ENCODE results near the gene SBF2.

The SBF2 gene

DNA sequence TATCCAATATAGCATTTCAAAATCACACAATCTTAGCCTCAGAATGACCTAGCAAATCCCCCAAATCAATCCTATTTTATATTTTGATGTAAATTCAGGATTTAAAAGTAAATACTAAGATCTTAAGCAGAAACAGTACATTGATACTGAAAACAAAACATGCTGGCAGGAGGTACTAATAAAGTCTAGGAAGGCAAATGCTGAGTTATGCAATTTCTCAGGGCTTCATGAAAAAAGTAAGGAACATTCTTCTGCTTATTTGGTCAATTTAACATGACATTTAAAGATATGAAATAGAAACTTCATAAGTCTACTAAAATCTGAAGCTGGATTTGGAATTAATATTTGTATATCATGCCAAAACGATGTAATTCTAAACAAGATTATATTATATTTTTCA is 476.8 kb downstream of the SBF2 start:
- no peak for DNase-seq (ENCODE audit: low read depth in 2 of 2)

DNA sequence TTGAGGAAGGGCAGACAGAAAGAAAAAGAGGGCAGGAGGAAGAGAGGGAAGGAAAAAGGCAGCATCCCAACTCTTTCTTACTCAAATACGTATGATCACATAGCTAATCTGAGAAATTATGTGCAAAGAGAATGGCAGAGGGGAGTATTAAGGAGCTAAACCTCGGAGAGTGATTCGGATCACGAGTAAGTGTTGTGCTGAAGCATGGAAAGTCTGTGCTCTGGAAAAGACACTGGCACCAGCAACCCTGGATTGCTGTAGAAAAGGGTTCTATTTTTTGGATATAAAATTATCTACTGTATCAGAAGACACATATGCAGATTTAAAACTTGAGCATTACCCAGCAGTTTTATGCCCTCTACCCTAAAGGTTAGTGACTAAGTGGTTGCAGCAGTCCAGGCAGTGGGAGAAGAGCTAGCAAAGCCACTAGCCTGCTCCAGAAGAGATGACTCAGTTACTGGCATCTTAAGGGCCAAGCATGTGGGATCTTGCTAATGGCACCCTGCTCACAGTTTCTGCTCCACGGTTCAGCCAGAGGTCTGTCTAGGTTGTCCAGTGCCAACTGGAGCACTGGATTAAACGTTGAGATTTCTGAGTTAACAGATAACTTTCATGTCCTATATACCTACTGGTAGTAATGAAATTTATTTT is 478.4 kb downstream of the SBF2 start:
- DNase-seq (ENCODE audit: low read depth in 2 of 2): no peak

DNA sequence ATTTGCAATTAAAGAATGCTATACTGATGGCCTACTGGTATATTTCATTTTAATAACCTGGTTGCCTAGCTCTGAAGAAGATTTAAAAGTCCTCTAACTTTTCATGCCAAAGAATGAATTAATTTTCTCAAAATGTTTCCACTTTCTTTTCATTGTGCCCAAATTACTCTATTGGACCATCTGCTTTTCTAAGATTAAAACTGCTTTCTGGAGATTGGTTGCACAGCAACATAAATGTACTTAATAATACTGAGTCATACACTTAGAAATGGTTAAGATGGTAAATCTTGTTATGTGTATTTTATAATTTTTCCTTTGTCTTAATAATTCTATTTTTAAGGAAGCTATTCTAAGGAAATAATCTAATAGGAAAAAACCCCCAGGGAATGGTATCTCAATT is 479.9 kb downstream of the SBF2 start:
- no peak for DNase-seq (ENCODE audit: low read depth in 2 of 2)

DNA sequence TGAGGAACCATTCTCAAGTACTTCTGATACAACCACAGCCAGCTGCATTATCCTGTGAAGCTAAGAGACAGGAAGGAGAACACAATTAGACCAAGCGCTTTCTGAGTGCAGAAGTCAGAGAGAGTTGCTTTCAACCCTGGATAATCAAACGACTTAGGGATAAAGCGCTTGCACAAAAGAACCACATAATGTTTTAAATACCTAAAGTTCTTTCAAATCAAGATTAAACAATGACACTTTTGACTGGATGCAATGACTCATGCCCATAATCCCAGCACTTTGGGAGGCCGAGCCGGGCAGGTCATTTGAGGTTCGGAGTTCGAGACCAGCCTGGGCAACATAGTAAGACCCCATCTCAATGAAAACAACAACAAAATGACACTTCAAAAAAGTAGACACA is 485.1 kb downstream of the SBF2 start:
- no peak for DNase-seq (ENCODE audit: low read depth in 2 of 2)

DNA sequence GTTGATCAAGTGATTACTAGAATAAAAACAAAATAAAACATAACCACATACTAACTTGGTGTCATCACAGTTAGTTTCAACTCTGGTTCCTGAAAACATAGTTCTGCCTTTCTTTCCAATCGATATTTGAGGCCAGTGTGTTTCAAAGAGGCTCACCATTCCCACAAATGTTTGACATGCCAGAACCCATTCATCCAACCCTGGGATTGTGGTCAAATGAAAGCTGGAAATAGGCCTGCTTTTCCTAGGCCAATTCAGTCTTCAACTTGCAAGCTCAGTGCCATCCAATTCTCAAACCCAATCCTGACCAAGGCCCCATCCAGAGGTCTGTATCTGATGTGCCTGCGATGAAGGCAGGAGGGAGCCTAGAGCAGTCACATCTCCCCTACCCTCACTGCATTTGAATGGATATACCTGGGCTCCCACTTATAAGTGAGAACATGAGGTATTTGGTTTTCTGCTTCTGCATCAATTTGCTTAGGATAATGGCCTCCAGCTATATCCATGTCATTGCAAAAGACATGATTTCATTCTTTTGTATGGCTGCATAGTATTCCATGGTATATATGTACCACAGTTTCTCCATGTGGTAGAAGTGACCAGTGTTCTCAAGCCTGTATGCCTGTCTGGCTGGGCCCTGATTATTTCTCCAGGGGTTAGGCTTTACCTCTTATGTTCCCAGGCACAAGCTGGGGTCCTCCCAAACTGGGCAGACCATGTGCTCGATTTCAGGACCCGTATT is 486.9 kb downstream of the SBF2 start:
- no peak for DNase-seq (ENCODE audit: low read depth in 2 of 2)

DNA sequence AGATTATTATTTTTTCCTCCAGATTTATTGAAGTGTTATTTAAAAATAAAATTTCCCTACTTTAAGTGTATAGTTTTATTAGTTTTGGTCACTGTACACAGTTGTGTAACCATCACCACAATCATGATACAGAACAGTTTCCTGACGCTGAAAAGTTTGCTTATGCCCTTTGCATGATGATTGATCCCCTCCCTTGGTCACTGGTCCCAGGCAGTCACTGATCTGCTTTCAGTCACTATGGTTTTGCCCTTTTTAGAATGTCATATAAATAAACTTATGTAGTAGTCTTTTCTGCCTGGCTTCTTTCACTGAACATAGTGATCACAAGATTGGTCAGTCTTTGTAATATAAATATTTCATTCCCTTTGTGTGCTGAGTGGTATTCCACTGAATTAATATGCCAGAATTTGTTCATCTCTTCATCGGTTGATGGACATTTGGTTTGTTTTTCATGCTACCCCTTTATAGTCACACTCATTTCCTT is 489.6 kb downstream of the SBF2 start:
- DNase-seq (ENCODE audit: low read depth in 2 of 2): no peak

DNA sequence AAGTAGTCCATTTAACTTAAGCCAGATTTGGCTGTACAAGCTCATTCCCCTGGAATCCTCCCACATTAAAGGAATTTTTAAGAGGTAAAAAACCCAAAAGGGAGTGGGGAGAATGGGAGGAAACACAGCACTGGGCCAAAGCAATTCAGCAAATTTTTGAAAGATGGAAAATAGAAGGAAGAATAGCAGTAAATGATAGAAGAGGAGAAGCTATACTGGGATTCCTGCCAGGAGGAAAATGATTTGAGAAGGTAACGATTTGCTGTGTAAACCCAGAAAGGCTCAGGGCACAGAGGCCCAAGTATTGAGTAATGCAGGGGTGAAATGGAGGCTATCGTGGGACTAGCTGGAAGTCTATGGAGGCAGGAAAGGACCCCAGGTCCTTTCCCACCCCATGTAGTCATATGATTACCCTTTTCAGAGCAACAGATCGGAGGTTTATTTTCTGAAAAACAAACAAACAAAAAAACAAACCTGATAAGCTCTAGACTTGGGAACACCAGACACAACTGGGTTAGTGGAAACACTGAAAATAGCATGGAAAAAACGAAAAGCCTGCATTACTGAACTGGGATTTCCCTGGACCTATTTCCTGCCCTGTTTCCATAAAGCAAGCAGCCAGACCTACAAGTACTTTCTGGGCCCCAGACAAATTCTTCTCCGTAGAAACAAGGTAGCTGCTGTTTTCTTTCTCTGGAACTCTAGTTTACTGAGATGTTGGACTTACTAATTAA is 490.2 kb downstream of the SBF2 start:
- no peak for DNase-seq (ENCODE audit: low read depth in 2 of 2)

DNA sequence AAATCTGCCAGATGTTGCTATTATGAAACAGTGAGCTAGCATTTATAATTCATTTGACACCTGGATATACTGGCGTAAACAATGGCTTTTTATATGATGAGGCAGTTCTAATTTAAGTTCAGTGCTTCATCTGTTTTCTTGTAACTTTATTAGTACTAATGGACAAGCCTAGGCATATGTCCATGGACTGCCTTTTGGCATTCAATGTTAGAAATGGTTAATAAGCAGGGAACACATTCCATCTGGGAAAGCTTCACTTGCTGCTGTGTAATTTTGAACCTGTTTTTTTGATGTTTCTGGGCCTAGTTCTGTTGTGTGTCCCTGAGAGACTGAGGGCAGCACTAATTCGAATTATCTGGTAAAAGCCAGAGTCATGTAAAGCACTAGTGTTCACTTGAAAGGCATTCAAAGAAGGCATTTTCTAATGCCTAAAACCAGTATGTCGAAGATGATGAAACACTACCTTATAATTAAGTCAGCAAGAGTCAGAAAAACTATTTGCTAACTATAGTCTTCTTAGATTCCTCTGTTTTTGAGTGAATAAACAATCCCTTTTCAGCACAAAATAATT is 491.6 kb downstream of the SBF2 start:
- DNase-seq (ENCODE audit: low read depth in 2 of 2): no peak

DNA sequence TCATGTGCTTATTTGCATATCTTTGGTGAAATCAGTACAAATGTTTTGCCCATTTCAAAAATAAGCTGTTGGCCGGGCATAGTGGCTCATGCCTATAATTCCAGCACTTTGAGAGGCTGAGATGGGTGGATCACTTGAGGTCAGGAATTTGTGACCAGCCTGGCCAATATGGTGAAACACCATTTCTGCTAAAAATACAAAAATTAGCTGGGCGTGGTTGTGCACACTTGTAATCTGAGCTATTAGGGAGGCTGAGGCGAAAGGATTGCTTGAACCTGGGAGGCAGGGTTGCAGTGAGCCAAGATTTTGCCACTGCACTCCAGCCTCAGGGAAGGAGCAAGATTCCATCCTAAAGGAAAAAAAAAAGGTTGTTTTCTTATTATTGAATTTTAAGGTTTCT is 494.1 kb downstream of the SBF2 start:
- no peak for DNase-seq (ENCODE audit: low read depth in 2 of 2)

DNA sequence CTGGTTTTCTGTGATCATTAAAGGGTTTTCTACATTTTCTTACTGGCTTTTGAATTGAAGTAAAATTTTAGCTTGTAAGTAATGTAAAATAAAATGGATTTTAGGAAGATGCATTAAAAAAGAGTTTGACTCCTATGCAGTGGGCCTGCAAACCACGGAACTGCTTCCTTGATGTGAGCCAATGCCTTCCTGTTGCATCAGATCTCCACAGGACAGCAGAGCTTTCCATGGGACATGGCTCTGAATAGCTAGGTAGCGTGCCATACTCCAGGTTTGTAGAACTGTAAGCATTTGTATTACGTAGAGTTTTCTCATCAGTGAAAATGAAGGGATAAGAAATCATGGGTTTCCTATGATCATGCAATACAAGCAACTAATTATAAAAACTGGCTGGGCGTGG is 496.7 kb downstream of the SBF2 start:
- DNase-seq (ENCODE audit: low read depth in 2 of 2): no peak

DNA sequence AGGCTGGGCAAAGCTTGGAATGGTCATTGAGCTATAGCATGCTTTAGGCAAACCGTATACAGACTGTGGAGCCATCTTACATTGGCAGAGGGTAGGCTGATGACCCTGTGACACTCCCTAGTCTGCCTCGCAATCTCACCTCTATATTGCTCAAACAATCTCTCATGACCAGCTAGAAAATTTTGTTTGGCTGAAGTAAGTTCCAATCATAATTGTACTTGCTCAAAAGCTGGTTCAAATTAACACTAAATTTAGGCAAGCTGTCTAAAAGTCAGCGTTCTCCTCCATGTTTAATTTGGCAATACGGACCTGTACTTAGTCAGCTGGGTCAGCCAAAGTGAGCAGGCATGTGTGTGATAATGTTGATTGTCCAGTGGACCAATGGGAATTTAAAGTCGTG is 497.2 kb downstream of the SBF2 start:
- DNase-seq (ENCODE audit: low read depth in 2 of 2): no peak

DNA sequence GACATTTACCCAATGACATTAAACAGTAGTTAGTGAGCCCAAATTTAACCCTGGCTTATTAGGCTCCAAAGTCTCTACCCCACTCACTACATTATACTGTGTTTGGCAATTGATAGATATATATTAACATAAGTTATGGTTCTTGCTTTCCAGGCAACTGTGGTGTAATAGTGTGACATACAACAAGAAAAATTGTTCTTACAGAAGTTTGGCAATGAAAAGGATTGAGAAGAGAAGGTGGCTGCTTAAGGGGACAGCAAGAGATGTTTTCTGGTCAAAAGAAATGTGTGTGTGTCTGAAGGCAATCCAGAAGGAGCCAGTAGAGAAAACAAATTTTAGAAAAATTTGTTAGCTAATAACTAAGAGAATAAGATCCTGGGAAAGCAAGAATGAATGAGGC is 497.8 kb downstream of the SBF2 start:
- DNase-seq (ENCODE audit: low read depth in 2 of 2): no peak

DNA sequence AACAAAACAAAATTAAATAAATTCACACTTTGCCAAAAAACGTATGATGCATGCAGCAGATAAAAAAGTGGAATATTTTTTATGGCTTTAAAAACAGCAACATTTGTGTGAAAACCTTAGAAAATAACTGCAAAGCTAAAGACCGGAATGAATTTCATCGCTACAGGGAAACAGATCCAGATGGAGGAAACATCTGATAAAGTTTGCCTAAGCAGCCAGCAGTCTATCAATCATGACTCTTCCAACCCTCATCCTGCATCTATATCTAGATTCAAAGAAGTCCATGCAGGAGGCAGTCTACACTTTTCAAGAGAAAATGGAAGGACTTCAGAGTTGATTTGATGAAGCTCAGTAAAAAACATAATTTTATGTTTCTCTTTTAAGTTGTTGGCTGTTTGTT is 503.3 kb downstream of the SBF2 start:
- DNase-seq (ENCODE audit: low read depth in 2 of 2): no peak

DNA sequence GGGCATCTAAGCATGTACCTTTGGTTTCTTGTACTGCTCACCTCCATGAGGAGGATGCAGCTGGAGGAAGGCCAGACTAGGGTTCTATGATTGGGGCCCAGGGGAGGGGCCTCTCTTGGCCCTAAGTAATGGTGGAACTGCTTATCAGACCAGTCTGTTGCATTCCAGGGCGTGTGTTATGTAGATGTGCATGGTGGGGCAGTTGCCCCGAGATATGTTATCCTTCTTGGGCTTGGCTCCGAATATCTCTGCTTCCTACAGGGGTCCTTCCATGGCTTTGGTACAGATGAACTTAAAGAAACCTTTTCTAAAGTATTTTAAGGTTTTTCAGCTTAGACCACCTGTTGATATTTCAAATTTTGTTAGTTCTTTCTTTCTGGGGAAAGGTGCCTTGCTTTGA is 504.1 kb downstream of the SBF2 start:
- DNase-seq (ENCODE audit: low read depth in 2 of 2): no peak

DNA sequence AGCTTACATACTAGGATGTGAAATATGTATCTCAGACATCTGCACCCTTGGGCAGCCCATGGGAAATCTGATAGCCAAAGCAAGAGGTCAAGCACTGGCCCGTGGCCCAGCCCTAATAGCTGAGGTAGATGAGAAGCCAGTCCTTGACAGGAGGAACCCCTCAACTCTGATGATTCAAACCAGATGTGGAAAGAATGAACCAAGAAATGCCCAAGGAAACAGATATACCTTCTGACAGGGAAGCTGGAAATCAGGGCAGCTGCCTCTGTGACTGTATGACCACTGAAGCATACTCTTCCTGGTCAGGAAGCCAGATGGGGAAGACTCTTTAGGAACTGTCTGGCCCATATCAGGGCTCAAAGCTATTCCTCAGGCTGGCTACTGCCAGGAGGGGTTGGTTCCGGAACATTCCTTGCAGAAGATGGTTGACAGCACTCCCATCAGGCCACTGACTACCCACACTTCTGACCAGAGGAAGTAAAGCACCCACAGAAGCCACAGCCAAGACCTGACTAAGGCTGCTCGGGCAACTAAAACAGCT is 506.0 kb downstream of the SBF2 start:
- DNase-seq (ENCODE audit: low read depth in 2 of 2): no peak

DNA sequence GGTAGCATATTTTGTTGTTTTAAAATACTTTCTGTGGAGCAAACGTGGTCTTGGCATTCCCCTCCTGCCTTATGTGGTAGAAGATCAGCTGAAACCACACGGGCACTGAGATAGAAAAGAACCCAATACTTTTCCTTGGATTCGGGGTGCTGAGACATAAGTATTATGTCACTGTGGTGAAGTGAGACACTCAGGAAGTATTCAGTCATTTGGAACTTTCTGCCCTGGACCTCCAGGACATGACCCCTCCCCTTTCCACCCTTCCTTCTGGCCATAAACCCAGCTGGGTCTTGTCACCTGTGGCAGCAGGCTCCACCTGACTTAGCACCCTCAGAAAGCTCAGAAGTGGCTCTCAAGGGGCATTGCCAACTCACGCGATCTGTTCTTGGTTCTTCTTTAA is 506.8 kb downstream of the SBF2 start:
- no peak for DNase-seq (ENCODE audit: low read depth in 2 of 2)

DNA sequence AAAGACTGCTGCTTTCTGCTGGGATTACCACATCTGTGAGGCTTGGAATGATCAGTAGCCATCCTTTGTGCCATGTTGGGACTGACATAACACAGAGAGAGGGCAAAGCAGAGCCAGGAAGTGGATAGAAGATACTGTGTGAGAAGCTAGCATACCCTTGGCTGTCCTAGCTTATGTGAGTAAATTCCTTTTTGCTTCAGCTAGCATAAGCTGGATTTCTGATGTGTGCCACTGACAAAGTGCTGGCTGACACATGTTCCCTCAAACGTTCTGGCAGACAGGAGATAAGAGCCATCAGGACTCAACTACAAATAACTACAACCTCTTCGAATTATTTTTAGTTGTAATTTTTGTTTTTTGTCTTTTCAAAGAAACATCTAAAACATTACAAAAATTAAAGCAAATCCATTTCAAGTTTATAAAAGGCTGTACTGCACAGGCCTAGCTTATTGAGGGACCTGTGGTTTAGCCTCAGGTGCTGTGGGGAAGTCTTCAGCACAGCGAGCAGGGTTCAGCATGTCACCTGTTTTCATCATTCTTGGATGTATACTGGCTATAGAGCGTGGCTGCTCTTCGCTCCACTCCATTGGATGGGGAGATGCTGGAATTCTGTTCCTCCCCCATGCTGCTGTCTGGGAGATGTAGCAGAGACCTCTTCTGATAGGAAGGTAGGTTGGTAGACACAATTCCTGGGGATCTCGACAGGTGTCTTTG is 509.3 kb downstream of the SBF2 start:
- no peak for DNase-seq (ENCODE audit: low read depth in 2 of 2)

DNA sequence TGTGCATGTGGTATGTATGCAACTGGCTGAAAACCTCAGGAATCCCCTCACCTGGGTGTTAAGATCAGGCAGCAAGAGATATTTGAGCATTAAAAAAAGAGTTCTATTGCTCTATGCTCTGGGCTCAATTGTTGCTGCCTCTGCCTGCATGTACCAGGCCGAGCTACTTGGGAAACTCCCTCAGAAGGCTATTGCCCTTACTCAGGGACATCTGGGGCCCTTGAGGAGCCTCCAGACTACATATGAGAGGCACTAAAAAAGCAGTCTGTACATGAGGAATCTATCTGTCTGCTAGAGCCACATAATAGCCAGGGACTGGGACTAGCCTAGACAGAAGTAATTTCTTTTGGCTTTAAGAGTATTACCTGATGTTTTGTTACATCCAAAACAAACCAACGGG is 510.0 kb downstream of the SBF2 start:
- DNase-seq (ENCODE audit: low read depth in 2 of 2): no peak

DNA sequence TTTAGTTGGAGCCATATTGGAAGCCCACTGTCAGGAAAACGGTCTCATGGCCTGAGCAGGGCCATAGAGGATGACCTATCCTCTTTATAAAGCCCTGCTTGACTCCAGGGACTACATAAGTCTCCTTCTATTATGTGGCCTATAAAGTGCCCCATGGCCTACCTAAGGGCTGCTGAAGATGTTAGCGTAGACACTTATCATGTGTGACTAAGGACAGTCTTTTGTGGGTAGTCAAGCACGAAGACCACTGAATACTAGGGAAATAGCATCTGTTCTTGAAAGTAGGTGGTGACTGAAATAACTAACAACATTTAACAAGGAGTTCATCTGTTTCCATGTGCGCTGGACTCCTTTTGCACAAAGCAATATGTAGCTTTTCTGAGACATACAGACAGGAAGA is 513.1 kb downstream of the SBF2 start:
- DNase-seq (ENCODE audit: low read depth in 2 of 2): no peak

DNA sequence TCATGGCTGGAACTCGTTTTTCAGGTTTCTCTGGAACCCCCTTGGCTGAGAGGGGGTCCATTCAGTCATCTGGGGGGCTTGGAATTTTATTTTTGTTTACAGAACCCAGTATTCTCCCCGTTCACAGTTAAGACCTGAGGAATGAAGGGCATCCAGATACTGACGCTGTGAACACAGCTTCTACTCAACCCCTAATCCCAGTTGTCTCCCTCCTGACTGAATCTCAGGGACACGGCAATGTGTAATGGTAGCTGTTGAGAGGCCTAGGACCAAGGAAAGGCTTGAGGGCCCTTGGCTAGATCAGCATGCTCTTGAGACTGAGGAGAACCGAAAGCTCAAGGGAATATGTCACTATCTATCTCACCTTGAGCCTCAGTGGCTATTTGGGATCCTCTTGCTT is 516.5 kb downstream of the SBF2 start:
- no peak for DNase-seq (ENCODE audit: low read depth in 2 of 2)

DNA sequence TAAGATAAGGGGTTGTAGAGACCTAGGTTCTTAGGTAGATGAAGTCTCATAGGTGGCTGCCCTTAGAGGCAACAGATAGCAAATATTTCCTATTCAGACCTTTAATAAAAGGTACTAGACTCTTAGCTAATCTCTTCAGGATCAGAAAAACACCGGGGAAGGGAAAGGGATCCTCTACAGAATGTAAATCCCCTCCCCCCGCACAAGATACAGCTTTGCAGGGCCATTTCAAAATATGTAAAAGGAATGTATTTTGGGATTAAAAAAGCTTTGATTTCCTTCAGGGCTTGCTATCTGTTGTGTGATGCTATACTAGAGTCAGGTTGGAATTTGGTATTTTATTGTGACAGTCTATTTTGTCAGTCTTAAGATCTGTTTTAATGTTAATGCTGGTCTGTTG is 517.0 kb downstream of the SBF2 start:
- no peak for DNase-seq (ENCODE audit: low read depth in 2 of 2)

DNA sequence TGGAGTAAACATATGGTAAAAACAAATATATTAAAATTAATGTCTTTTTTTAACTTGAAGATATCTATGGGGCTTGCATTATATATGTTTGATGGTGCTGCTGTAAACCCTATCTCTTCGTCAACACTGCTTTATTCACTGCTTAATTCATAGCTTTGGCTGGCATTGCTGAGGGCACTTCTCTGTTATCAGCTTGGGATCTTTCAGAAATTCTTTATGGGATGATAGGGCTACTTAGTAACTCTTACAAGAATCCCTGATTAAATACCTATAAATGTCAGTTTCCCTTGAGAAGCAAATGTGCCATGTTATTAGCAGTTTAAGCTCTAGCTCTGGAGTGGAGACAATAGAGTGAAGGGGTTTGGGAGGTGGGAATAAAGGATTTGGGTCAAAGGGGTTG is 517.8 kb downstream of the SBF2 start:
- no peak for DNase-seq (ENCODE audit: low read depth in 2 of 2)

Data from stimulated activated CD4-positive, alpha-beta T cell treated with anti-CD3 and anti-CD28 coated beads, Interleukin-15, amount 100 ng/mL, for 48 hours (primary cell).